GM19455 (cell line): ENCODE measurements around the gene SDHAF2.
"Not testable (repeated sequence)": the region's sequence is repeated elsewhere in the genome, so short reads cannot be mapped to it uniquely, and the experiment has no call there.

Source experiments
- ATAC-seq: cut with Tn5 transposase; IDR thresholded peaks from one replicate; pipeline ENCODE4 v1.9.1; 2021; ENCODE audit not compliant: unreplicated experiment

SDHAF2 gene

GRCh38 chr11:61474013-61474643 lies 44.2 kb downstream of the SDHAF2 start:
- ATAC-seq, result no peak

GRCh38 chr11:61475433-61475832 lies 45.5 kb downstream of the SDHAF2 start:
- no peak for ATAC-seq

GRCh38 chr11:61476371-61476770 lies 46.4 kb downstream of the SDHAF2 start:
- no peak for ATAC-seq

- ATAC-seq, result no peak
These were observed 47.2 kb downstream of the SDHAF2 start for GRCh38 chr11:61477126-61477525.

- no peak for ATAC-seq
These were observed 47.8 kb downstream of the SDHAF2 start for GRCh38 chr11:61477727-61478148.

- ATAC-seq, result not testable (repeated sequence)
These were observed 49.6 kb downstream of the SDHAF2 start for GRCh38 chr11:61479360-61480058.

- no peak for ATAC-seq
These were observed 50.5 kb downstream of the SDHAF2 start for GRCh38 chr11:61480261-61480993.

- ATAC-seq, result no peak
These were observed 51.0 kb downstream of the SDHAF2 start for GRCh38 chr11:61480994-61481335.

- no peak for ATAC-seq
These were observed 51.9 kb downstream of the SDHAF2 start for GRCh38 chr11:61481806-61482205.

- ATAC-seq, result no peak
These were observed 52.6 kb downstream of the SDHAF2 start for GRCh38 chr11:61482513-61482912.

GRCh38 chr11:61484541-61484940 lies 54.6 kb downstream of the SDHAF2 start:
- ATAC-seq, result no peak

- ATAC-seq, result no peak
These were observed 55.2 kb downstream of the SDHAF2 start for GRCh38 chr11:61485080-61485479.

- ATAC-seq, result no peak
These were observed 56.2 kb downstream of the SDHAF2 start for GRCh38 chr11:61486011-61486620.

- ATAC-seq, result no peak
These were observed 56.9 kb downstream of the SDHAF2 start for GRCh38 chr11:61486779-61487178.

- ATAC-seq, result no peak
These were observed 57.6 kb downstream of the SDHAF2 start for GRCh38 chr11:61487342-61488025.

GRCh38 chr11:61488651-61489291 lies 58.8 kb downstream of the SDHAF2 start:
- ATAC-seq, result no peak

- ATAC-seq, result no peak
These were observed 60.2 kb downstream of the SDHAF2 start for GRCh38 chr11:61489833-61490721.

GRCh38 chr11:61491736-61492395 lies 61.9 kb downstream of the SDHAF2 start:
- no peak for ATAC-seq

GRCh38 chr11:61494381-61494961 lies 64.5 kb downstream of the SDHAF2 start:
- no peak for ATAC-seq
